ENCODE measurements around the gene RYR3.

The RYR3 gene

DNA sequence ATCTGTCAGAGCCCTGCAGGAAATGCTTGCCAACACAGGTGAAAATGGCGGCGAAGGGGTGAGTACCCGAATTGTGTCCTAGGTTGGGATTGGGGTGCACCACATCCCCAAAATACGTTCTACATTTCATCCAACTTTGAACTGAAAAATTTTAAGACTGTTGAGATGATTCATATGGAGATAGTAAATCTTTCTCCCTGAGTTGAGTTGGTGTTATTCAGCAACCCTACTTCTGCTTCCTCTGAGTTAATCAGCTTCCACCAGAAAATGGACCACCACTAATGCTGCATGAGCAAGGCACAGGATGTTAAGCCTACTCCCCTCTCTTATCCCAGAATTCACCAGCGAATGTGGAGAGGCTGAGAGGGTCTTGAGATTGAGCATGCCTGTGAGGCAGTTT lies 192.9 kb downstream of the RYR3 start:
- no peak for DNase-seq (ENCODE audit: low spot score)
- no peak for FAIRE-seq

DNA sequence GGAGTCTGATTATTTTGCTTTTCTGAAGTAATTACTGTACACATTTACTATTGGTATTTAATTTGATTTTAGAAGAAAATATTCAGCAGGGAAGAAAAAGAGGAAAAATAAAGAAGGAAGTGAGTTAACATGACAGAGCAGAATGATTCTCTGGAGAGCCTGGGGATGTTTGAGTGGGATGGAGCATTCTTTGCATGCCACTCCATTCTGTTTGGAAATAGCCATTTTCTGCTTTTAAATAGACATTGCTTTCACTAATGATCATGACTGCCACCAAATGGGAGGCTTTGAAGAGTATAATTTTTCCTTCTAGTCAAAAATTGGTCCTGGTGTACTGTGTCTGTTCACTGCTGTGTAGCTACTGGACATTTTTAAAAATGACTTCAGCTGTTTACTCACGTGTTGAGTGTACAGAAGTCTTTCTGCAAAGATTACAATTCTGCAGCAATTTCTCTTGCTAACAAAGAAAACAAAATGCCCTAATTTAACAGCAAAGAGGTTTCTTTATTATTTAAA lies 196.1 kb downstream of the RYR3 start:
- no peak for FAIRE-seq
- no peak for DNase-seq (ENCODE audit: low spot score)

DNA sequence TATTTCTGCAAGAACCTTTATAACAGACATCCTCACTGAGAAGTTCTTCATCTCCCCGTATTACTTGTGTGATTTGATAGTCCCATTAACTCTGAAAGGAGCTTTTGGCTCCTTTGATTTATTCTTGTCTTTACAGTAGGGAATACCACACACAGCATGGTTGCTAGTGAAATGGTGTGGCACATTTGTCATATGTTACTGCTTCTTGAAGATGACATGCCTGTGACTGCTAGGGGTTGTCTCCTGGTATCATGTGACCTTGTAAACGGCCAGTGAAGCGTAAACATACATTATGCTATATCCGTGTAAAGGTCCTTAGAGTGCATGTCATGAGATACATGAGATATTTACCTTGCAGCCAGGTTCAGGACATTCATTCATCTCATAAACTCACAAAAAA lies 197.9 kb downstream of the RYR3 start:
- FAIRE-seq = no peak
- DNase-seq (ENCODE audit: low spot score) = no peak

DNA sequence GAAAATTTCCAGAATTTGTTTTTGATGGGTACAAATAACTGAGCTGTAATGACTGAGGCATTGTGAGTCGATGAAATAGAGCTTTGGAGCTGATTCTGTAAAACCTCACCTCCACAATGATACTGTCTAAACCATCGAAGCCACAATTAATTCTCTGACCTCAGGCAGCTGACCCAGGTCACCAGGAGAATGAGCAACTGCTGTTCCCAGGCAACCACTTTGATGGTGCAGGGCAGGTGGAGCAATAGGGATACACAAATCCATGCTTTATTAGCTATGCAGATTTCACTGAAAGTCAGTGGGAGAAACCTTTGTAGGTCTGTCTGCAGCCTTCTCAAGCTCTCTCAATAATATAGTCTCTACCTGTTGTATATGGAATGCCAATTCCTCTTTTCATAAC lies 204.4 kb downstream of the RYR3 start:
- no peak for DNase-seq (ENCODE audit: low spot score)
- FAIRE-seq = no peak

DNA sequence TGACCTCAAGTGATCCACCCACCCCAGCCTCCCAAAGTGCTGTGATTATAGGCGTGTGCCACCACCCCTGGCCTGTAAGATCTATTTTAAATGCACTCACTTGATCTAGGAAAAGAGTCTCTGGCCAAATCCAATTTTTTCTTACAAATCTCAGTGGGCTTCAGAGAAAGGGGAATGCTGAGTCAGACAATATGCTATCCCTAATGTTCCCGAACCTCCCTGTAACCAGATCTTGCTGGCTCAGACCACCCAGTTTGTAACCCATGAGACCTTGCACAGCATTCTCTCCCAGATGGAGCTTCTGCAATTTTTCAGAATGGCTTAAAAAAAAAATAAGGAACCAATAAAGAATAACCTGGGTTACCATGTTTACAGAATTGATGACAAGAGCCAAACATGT lies 205.8 kb downstream of the RYR3 start:
- DNase-seq (ENCODE audit: low spot score) (no peak), FAIRE-seq (no peak)

DNA sequence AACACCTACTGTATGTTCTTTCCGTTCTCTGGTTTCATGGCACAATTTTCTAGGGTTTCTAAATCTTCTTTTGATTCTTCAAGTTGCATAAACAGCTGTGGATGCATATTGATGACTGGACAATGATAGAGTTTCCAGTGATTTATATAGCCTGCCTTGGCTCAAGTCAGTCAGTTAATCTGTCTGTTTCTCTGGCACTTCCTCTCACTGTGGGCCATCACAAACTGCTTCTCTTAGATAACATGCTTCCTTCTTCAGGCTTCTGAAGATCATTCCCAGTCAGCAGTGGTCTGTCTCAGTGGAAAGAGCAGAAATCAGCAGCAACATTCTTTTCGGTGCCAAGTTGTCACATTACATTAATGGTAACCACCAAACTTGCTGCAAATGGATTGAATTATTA lies 207.2 kb downstream of the RYR3 start:
- FAIRE-seq (no peak), DNase-seq (ENCODE audit: low spot score) (no peak)

DNA sequence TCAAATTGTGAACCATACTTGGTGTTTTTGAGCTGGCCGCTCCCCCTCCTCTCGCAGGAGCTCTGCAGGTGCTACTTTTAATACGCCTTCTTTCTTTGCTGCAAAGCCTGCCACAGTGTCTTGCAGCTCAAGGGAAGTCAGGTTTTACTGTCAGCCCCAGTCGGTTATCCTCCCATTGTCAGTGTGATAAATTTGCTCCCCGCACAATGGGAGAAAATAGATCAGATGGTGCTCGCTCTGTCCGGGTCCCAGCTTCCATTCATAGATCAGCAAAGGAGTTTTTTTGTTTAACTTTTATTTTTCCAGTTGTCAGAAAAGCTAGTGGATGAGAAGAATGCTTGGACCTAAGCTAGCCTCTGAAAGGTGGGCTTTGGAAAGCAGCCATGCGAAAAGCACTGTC lies 207.7 kb downstream of the RYR3 start:
- FAIRE-seq (no peak), DNase-seq (ENCODE audit: low spot score) (no peak)

DNA sequence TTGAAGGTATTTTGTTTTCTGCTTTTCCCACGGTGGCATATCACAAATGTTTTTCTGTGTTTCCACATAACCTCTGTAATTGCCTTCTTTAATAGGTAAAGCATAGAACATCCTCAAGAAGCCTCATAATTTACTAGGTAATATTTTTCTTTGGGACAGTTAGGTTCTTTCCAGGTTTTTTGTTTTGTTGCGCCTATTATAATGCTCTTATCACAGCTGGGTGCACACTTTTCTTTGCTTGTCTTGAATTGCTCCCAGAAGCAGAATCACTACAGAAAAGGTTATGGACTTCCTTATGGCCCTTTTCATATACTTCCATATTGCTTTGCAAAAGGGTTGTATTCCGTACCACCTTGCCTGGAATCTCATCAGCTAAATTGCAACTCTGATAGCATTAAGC lies 213.5 kb downstream of the RYR3 start:
- DNase-seq (ENCODE audit: low spot score) = no peak
- FAIRE-seq = no peak

DNA sequence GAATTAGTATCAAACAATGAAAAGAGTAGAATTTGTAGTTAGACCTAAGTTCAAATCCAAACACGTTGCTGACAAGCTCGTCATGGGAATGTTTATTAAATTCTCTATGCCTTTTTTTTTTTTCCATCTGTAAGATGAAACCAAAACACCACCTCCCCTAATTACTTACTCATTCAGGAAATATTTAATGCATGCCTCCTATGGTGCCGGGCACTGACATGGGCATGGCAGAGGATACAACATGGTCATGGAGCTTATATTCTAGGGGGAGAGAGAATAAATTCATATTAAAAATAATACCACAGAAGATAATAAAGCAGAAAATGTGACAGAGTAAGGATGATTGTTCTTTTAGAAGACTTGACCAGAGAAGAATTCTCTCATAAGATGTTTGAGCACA lies 215.8 kb downstream of the RYR3 start:
- no peak for FAIRE-seq

DNA sequence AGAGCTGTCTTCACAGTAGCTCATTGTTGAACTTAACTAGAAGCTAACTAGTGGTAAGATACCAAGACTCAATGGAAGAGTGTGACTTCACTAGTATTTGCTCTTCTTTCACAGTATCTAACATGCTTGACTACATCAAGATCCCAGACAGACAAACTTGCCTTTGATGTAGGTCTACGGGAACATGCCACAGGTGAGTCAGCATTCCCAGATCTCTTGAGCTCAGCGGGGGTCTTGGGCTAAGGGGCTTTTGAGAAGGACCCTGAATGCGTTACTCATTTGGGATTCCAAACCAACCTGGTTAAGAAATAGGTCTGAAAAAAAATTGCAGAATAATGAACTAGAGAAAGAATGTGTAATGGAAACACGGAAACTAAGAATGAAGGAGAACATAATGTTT lies 222.4 kb downstream of the RYR3 start:
- DNase-seq (ENCODE audit: low spot score) = no peak
- no peak for FAIRE-seq

More for the DNA sequence above, 215.8 kb downstream of the RYR3 start:
- no peak for DNase-seq (ENCODE audit: low spot score)

DNA sequence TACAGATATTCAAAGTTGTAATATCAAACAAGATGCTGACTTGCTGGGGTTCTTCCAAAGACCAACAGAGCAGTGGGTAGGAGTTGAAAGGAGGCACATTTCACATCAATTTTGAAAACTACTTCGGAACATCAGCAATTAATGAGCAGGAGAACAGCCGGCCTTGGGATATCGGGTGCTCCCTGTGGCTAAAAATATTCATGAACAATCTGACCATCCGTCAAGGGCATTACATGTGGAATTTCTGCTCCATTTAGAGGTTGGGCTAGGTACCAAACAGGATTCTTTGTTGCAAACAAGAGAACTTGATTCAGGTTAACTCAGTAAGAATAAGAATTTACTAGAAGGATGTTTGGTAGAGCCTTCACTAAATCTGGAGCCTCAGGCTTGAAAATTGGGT lies 223.9 kb downstream of the RYR3 start:
- no peak for DNase-seq (ENCODE audit: low spot score)
- no peak for FAIRE-seq

DNA sequence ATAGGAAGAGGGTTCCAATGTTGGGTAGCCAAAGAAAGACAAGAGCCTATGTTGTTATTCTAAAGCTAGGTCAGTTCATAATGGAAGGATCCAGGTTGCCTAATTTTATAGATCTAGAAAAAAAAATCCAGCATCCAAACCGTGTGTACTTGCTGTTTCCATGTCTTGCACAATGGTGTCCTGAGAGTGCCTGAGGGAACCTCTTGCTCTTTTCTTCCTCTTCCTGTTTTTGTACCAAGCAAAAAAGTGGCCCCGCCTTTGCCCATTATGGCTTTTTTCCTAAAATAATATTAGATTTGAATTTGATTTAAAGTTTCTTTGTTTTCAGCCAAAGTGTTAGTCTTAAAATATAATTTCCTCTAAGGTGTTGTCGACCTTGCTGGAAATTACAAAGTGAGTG lies 224.4 kb downstream of the RYR3 start:
- DNase-seq (ENCODE audit: low spot score) (no peak), FAIRE-seq (no peak)

DNA sequence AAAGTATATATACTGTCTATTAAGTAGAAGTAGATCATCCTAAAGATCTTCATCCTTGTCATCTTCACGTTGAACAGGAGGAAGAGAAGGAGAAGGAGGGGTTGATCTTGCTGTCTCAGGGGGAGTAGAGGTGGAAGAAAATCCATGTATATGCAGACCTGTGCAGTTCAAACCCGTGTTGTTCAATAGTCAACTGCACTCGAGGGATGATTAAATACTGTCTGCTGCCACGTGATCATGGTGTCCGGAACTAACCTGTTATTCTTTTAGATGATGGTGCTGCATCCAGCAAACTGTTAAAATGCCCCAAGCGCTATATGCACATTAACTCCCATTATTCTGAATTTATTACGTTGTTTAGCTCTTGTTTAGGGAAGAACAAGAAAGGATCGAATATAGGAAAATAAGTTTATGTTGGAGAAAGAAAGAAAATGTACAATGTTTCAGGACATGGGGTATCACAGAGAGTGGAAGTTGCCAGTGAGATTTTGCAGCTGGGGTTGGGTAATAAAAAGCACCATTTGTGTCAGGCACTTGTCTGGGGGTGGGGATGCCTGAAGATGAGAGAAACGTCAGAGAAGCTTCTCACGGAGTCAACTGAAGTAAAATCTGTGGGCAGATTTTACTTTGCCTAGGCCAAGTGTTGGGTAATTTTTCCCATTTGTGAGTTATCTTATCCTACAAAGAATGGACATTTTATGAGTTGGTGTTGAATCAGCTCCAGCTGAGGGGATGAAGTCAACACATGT lies 229.2 kb downstream of the RYR3 start:
- no peak for FAIRE-seq
- DNase-seq (ENCODE audit: low spot score) = no peak

DNA sequence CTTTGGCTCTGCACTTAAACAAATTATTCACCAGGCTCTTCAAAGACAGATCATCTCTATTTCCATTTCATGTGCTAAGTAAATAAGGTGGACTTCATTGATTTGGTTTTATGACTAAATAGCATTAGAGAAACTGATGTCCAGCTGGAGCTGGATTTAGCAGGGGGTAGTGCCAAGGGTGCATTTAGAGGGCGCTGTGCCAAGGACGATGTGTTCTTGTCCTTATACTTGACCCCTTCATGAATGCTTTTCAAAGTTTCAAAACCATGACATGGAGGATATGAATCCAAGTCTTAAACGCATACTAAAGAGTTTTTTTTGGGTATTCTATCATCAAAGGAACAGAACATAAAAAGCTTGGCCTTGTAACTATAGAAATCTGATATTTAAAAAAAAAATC lies 233.2 kb downstream of the RYR3 start:
- FAIRE-seq (no peak), DNase-seq (ENCODE audit: low spot score) (no peak)

DNA sequence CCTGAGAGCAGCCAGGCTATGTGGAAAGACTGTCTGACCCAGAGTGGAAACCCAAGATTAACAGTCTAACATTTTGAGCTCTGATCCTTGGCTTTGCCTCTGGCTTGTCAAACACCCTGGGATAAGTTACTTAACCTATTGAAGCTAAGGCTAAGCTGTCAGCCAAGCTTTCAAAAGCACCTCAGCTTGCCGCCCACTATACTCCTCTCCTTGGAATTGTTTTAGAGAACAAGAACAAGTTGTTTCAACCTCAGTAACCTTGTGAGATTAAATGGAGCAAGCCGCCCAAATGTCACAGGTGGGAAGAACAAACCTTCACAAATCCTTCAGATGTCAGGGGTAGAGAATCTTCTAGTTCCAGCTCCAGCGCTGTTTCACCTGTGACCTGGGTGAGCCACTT lies 235.1 kb downstream of the RYR3 start:
- DNase-seq (ENCODE audit: low spot score) = no peak
- no peak for FAIRE-seq

DNA sequence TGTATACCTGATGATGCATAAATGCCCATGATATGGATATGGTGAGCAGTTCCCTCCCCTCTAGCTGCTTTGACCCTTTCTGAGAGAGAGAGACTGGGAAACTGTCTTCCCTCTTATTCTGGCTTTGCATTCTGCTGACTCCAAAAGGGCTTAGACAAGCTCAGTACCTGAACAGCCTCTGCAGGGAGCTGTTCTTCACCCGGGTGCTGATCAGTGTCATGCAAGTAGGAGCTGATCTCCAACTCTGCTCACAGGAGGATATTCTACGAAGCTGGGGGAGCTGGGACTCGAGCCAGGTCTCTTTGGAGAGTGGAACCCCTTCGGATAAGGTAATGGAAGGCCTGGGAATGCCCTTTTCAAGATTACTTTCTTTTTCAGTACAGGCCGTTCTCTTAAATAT lies 237.1 kb downstream of the RYR3 start:
- FAIRE-seq (no peak), DNase-seq (ENCODE audit: low spot score) (peak; percentile 61)

DNA sequence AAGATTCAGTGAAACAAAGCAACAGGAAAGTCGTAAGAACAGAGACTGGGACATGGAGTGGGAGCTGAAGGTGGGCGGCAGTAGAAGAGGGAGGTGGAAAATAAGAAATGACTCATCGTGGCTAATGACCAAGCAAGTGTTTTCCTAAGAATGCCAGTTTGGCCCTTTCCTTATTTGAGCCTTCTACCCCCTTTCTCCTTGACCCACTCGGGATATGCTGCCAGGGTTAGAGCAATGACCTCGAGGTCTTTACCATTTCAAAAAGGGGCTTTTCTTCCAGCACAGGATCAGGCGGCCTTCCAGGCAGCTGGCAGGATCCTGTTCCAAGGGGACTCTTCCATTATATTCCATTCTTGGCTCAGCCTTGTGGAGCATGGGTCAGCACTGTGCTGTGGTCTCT lies 241.1 kb downstream of the RYR3 start:
- no peak for FAIRE-seq
- no peak for DNase-seq (ENCODE audit: low spot score)

DNA sequence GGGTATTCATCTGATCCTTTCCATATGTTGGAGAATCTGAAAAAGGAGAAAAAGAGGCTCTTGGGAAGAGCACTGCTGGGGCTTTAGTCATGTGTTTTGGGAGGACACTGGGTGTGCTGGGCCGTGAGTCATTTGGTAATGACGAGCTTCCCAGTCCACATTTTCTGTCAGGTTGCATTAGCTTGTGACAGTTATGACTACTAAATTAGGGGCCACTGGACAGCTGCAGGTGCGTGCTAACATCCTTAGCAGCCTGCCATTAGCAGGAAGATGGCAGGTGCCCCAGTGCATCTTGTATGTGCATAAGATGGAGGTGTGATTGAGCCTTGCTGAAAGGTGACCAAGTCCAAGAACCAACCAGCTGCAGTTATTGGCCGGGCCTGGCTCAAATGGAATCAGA lies 242.4 kb downstream of the RYR3 start:
- no peak for DNase-seq (ENCODE audit: low spot score)
- FAIRE-seq = no peak

DNA sequence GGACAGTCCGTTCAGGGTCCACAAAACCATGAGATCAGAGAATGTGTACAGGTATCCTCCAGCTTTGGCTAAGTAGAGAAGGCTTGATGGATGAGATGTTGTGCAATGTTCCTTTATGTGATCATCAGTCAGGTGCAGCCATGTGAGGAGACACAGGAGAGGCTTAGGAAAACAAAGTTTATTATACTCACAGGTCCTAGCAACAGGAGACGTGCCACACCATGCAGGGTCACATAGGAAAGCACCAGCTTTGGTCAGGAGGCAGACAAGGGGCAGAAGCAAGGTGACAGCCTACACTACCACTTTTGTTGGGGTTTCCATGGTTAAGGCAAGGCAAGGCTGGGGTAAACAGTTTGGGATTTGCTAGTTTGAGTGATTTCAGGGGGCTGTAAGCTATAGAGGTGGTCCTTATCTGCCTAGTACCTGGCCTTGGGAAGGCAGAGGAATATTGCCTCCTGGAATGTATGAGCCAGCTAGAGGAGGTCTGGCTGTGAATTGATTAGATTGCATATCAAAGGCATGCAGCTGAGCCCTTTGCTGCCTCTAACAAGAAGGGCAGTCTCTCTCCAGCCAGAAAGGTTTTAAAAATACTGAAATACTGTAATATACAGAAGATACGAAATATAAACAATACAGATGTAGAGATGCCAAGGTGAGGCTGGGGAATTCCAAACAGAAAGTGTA lies 248.6 kb downstream of the RYR3 start:
- DNase-seq (ENCODE audit: low spot score) = no peak
- FAIRE-seq = no peak

DNA sequence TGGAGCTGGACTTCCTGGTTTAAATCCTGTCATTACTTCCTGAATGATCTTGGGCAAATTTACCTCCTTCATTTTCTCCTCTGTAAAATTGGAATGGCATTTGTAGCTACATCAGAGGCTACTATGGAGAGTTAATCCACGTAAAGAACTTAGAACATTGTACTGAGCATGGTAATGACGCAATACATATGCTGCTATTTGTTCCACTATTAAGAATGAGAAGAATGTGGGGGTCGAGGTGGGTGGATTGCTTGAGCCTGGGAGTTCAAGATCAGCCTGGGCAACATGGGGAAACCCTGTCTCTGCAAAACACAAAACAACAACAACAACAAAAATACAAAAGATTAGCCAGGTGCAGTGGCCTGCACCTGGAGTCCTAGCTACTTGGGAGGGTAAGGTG lies 250.6 kb downstream of the RYR3 start:
- DNase-seq (ENCODE audit: low spot score) (no peak), FAIRE-seq (no peak)

DNA sequence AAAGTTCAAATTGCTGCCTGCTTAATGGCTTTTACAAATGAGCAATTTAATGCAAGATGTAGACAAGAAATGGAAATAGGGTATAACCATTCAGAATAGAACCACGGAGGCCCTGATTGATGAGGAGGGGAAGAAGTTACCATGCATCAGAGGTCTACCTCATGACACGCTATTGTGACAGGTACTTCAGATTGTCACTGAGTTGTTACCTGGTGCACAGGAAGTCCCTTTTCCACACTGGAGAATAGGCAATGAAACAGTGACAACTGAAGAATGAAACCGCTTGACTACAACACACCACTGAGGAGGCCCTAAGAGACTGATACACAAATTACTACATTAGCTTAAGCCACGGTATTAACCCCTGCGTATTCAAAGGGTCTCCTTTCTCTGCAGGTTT lies 251.2 kb downstream of the RYR3 start:
- DNase-seq (ENCODE audit: low spot score) (no peak), FAIRE-seq (no peak)

DNA sequence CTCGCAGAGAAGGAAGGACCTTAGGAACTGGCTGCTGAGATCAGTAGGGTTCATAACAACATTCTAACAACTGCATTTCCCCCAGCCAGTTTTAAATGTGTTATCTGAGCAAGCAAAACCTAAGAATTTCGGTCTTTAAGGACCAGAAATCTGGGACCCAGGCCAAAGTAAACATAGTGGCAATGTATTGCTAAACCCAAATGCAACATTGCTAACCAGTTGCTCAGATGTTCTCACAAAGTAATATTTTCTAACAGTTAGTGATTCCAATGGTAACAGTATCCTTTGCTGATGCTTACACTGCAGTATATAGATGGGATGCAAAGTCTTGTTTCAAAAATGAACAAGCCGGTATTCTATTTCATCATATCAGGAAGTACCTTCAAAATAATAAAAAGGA lies 254.3 kb downstream of the RYR3 start:
- DNase-seq (ENCODE audit: low spot score) (no peak), FAIRE-seq (no peak)

DNA sequence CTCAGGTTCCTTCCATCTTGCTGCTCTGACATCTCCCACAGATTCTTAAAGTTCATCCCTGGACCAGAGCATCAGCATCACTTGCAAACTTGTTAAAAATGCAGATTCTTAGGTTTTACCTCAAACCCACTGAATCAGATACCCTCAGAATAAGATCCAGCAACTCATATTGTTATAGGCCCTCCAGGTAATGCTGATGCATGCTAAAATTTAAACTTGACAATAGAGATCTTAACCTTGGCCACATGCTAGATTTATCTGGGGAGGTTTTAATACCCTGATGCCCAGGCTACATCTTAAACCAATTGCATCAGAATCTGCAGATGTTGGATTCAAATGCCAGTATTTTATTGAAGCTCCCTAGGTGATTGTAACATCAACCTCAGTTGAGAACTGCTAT lies 256.9 kb downstream of the RYR3 start:
- DNase-seq (ENCODE audit: low spot score) (no peak), FAIRE-seq (no peak)

Measured in urothelium cell line (cell line).